GF-D8 (cell line): ENCODE measurements around the gene DOP1B.
"Not testable (repeated sequence)": the region's sequence is repeated elsewhere in the genome, so short reads cannot be mapped to it uniquely, and the experiment has no call there.

ENCODE experiments used
- DNase-seq: peaks from one replicate; lab custom pipeline; 2025; lab: John Stamatoyannopoulos, UW

DOP1B gene

GRCh38 chr21:36134803-36135390, 21.7 kb upstream of the DOP1B start, which contains the start of gene CBR3:
Gene CBR3 (plus strand): TSS chr21:36135079. CDS start chr21:36135193, 114 bp downstream.
- DNase-seq: no peak

GRCh38 chr21:36135391-36136102, 21.1 kb upstream of the DOP1B start:
- DNase-seq: no peak

- DNase-seq: not testable (repeated sequence)
Measured at GRCh38 chr21:36139791-36140190, 16.8 kb upstream of the DOP1B start.

- DNase-seq: peak; percentile 71
Measured at GRCh38 chr21:36141513-36141925, 15.1 kb upstream of the DOP1B start.

- DNase-seq: not testable (repeated sequence)
Measured at GRCh38 chr21:36144233-36144632, 12.4 kb upstream of the DOP1B start.

GRCh38 chr21:36145259-36145658, 11.4 kb upstream of the DOP1B start:
- no peak for DNase-seq

- no peak for DNase-seq
Measured at GRCh38 chr21:36147911-36148310, 8.7 kb upstream of the DOP1B start.

GRCh38 chr21:36148886-36149285, 7.7 kb upstream of the DOP1B start:
- no peak for DNase-seq

GRCh38 chr21:36149788-36150711, 6.6 kb upstream of the DOP1B start:
- DNase-seq: peak; percentile 100

- no peak for DNase-seq
Measured at GRCh38 chr21:36155603-36156338, 853 bp upstream of the DOP1B start.

GRCh38 chr21:36156339-36156814, 247 bp upstream of the DOP1B start:
- peak; percentile 94 for DNase-seq

- DNase-seq: peak; percentile 92
Measured at GRCh38 chr21:36159356-36159921, 2.8 kb downstream of the DOP1B start.

GRCh38 chr21:36160850-36161178, 4.2 kb downstream of the DOP1B start:
- no peak for DNase-seq

GRCh38 chr21:36162631-36163030, 6.0 kb downstream of the DOP1B start:
- no peak for DNase-seq

GRCh38 chr21:36163750-36164741, 7.4 kb downstream of the DOP1B start:
- peak; percentile 75 for DNase-seq

GRCh38 chr21:36165356-36165755, 8.7 kb downstream of the DOP1B start:
- no peak for DNase-seq

- DNase-seq: peak; percentile 93
Measured at GRCh38 chr21:36166705-36167104, 10.1 kb downstream of the DOP1B start.

GRCh38 chr21:36167541-36167940, 10.9 kb downstream of the DOP1B start:
- peak; percentile 70 for DNase-seq

- peak; percentile 51 for DNase-seq
Measured at GRCh38 chr21:36169470-36170128, 13.0 kb downstream of the DOP1B start.

GRCh38 chr21:36170823-36171222, 14.2 kb downstream of the DOP1B start:
- DNase-seq: no peak
